Measurements from ENCODE around the gene TEX54. TPM values are rescaled to one million over a fixed set of nuclear protein-coding genes. Genes with fewer than 3 reads are reported as not detected.

Gene TEX54
- total and polyA plus RNA-seq, 2 of the 13 experiments (the other 11 are each of a cell fraction or from before 2014, with no cell fraction given): not detected

DNA sequence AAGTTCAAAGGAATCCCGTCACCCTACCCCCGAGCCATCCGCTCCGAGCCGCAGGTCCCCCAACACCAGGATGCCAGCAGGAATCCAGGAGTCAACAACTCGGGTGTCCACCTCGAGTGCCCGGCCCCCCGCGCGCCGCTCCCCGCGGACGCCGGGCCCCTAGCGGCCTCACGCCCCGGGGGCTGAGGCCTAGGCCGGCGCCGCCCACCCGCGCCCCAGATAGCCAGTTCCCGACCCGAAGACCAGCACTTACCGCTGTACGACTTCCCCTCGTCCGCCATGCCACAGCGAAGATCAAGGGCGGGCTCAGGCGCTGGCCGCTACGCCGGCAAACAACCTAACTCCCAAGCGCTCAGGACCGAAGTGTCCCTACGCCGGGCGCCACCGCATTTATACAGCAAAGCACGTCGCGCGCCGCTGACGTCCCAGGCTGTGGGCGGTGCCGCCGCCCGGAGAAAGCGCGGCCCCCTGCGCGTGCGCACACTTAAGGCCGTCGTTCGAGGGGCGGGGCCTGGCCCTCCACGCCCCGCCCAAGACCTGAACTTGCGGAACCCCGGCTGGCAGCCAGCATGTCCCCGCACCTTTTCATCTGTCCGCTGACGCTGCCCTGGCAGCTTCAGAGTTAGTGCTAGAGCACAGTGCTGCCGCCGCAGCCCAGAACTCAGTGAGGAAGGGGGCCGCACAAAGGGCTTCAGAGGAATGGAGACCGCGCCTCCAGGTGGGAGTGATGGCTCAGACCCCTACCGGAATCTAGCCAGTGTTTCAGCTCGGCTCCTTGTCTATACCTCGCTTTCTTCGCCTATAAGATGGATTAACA, 27.4 kb downstream of the TEX54 start, which contains the start of gene NXF1 (continued):
- TF ChIP-seq ZBTB4 (CRISPR knock-in tag; IDR thresholded peaks at IDR 0.05; ENCODE audit: borderline replicate concordance) (peak; percentile 88; the same call in 1 of the 2 replicates), ZNF431 (CRISPR knock-in tag; IDR thresholded peaks at IDR 0.05; ENCODE audit: borderline replicate concordance, low read depth) (no peak), ADNP (CRISPR knock-in tag; IDR thresholded peaks at IDR 0.05) (no peak), ZNF605 (CRISPR knock-in tag; IDR thresholded peaks at IDR 0.05) (peak; percentile 82), SRF (IDR thresholded peaks at IDR 0.05; ENCODE audit: low read depth, low read length) (0 out of 2 replicates have a peak, but pooled peaks have one; percentile 43), TGIF2 (CRISPR knock-in tag; IDR thresholded peaks at IDR 0.05) (peak; percentile 3; the same call in 1 of the 2 replicates), NFIB (CRISPR knock-in tag; IDR thresholded peaks at IDR 0.05; ENCODE audit: borderline replicate concordance) (no peak), NBN (conservative IDR thresholded peaks at IDR 0.05) (no peak), ZKSCAN8 (CRISPR knock-in tag; IDR thresholded peaks at IDR 0.05; ENCODE audit: borderline replicate concordance) (peak; percentile 81; the same call in 1 of the 2 replicates), ELF3 (CRISPR knock-in tag; IDR thresholded peaks at IDR 0.05) (peak; percentile 79), NR3C1 (CRISPR knock-in tag; IDR thresholded peaks at IDR 0.05) (no peak), ZNF24 (IDR thresholded peaks at IDR 0.05) (no peak), BORCS8-MEF2B (CRISPR knock-in tag; IDR thresholded peaks at IDR 0.05) (0 out of 2 replicates have a peak, but pooled peaks have one; percentile 70), HNRNPH1 (optimal IDR thresholded peaks at IDR 0.05; ENCODE audit: low read depth, low read length) (no peak), ZNF558 (CRISPR knock-in tag; IDR thresholded peaks at IDR 0.05; ENCODE audit: borderline replicate concordance) (no peak; the same call in 1 of the 2 replicates), ZNF382 (CRISPR knock-in tag; IDR thresholded peaks at IDR 0.05; ENCODE audit: borderline replicate concordance) (no peak), ZSCAN21 (CRISPR knock-in tag; IDR thresholded peaks at IDR 0.05; ENCODE audit: borderline replicate concordance) (peak; percentile 83; the same call in 1 of the 2 replicates), GTF3A (CRISPR knock-in tag; conservative IDR thresholded peaks at IDR 0.05) (peak; percentile 63; the same call in 1 of the 2 replicates), ATF1 (CRISPR knock-in tag; IDR thresholded peaks at IDR 0.05) (peak; percentile 93), AHR (CRISPR knock-in tag; IDR thresholded peaks at IDR 0.05) (peak; percentile 95), ZNF597 (CRISPR knock-in tag; IDR thresholded peaks at IDR 0.05) (no peak), NCOA1 (CRISPR knock-in tag; IDR thresholded peaks at IDR 0.05) (no peak), ZFAT (CRISPR knock-in tag; conservative IDR thresholded peaks at IDR 0.05) (no peak)
- TF ChIP-seq, protein P1, sequence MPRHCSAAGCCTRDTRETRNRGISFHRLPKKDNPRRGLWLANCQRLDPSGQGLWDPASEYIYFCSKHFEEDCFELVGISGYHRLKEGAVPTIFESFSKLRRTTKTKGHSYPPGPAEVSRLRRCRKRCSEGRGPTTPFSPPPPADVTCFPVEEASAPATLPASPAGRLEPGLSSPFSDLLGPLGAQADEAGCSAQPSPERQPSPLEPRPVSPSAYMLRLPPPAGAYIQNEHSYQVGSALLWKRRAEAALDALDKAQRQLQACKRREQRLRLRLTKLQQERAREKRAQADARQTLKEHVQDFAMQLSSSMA (CRISPR knock-in tag; IDR thresholded peaks at IDR 0.05): no peak
- TF ChIP-seq, protein P2, sequence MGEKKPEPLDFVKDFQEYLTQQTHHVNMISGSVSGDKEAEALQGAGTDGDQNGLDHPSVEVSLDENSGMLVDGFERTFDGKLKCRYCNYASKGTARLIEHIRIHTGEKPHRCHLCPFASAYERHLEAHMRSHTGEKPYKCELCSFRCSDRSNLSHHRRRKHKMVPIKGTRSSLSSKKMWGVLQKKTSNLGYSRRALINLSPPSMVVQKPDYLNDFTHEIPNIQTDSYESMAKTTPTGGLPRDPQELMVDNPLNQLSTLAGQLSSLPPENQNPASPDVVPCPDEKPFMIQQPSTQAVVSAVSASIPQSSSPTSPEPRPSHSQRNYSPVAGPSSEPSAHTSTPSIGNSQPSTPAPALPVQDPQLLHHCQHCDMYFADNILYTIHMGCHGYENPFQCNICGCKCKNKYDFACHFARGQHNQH (CRISPR knock-in tag; IDR thresholded peaks at IDR 0.05): peak; percentile 88
